ENCODE data around the gene TENT4A. TPM values are rescaled to one million over a fixed set of nuclear protein-coding genes. Genes with fewer than 3 reads are reported as not detected.

The TENT4A gene
- total RNA-seq, 2 donors from 2014 or later: 25.5 to 32.7 TPM

DNA sequence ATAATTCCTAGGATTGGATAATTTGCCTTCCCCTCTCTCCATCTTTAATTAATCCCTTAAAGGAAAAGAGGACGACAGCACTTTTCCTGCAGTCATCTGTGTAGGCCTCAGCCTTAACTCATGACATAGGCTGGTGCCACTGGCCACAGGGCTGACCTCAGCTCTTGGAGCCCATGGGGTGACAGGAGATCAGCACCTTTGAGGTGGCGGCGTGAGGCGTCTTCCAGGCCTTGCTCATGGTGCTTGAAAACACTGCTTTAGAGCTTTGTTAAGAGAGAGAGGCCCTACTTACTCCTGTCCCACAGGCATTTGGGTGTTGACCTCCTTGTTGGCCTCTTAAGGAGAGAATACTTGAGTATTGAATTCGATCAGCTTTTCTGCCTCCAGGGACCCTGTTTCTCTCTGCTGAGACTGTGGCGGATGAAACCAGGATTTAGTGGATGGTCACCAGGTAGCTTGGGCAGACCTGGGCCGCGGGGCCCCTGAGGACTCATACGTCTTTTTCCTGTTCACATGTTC is 23.4 kb downstream of the TENT4A start:
- Histone ChIP-seq H3K27ac (ENCODE audit: low read depth, low read length) (no peak overlapping the region), H3K9me3 (ENCODE audit: control insufficient read depth, low read length) (no peaks in the 10 kb centered on the region), H3K9ac (ENCODE audit: extremely low read depth, low read length, poor library complexity, severe bottlenecking) (no peak overlapping the region), H3K4me1 (ENCODE audit: control insufficient read depth, insufficient read depth, low read length) (no peaks in the 10 kb centered on the region), H3K4me3 (ENCODE audit: low read length) (no peak overlapping the region), H3K36me3 (ENCODE audit: control insufficient read depth, insufficient read depth, low read length) (peaks cover 39% of the 10 kb centered on the region), H3K27me3 (ENCODE audit: control insufficient read depth, insufficient read depth, low read length, poor library complexity, severe bottlenecking) (no peaks in the 10 kb centered on the region)
- no peak overlapping the region for H3K4me3 Mint-ChIP-seq
- H3K27ac Mint-ChIP-seq: peak overlapping the region; percentile 16
- H3K36me3 Mint-ChIP-seq (ENCODE audit: low read depth): peaks cover 28% of the 10 kb centered on the region
- 96 to 100% methylated on average over 8 to 9 of the region's 9 CpGs for WGBS, 2 experiments (ENCODE audit: insufficient coverage in 1 of 2, insufficient read length in 1 of 2)
- H3K9me3 Mint-ChIP-seq: no peaks in the 10 kb centered on the region
- H3K4me1 Mint-ChIP-seq: peaks cover 9% of the 10 kb centered on the region
- no peak for DNase-seq
- TF ChIP-seq, protein P1, sequence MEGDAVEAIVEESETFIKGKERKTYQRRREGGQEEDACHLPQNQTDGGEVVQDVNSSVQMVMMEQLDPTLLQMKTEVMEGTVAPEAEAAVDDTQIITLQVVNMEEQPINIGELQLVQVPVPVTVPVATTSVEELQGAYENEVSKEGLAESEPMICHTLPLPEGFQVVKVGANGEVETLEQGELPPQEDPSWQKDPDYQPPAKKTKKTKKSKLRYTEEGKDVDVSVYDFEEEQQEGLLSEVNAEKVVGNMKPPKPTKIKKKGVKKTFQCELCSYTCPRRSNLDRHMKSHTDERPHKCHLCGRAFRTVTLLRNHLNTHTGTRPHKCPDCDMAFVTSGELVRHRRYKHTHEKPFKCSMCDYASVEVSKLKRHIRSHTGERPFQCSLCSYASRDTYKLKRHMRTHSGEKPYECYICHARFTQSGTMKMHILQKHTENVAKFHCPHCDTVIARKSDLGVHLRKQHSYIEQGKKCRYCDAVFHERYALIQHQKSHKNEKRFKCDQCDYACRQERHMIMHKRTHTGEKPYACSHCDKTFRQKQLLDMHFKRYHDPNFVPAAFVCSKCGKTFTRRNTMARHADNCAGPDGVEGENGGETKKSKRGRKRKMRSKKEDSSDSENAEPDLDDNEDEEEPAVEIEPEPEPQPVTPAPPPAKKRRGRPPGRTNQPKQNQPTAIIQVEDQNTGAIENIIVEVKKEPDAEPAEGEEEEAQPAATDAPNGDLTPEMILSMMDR (conservative IDR thresholded peaks at IDR 0.05): no peak
- no peaks in the 10 kb centered on the region for H3K27me3 Mint-ChIP-seq (ENCODE audit: insufficient read depth)

DNA sequence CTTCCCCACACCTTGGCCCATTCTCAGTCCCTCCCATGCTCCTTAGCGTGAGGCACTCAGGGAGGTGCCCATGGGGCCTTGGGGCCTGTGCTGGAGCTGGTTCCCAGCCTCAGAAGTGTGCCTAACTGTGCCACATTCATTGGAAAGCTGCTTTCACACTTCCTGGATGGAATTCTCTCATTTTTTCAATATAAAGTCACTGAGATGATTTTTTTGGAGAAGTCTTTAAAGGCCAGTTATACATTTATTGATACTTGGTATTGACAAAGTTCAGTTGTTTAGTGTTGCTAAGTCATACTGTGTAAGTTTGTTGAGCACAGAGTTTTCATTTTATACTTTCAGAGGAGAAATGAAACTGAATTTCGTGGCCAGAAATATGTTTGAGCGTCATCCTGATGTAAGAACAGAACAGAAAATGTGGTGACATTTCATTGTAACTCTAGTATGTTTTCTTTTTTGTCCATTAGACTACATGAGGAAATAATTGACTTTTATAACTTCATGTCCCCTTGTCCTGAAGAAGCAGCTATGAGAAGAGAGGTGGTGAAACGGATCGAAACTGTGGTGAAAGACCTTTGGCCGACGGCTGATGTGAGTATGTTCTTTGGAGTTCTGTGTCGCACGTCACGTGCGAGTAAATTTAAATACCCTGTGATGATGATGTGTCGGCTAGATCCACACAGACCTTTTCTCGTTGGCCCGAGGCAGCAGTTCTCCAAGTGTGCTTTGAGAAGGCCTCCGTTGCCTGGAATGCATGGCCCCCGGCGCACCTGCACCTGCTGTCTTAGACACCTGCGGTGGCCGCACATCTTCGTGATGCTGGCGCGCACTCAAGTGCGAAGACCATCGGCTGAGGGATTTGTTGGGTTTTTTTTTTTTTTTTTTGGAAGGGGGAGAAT is 24.1 kb downstream of the TENT4A start:
- H3K27ac Mint-ChIP-seq: peak overlapping the region; percentile 16
- no peak overlapping the region for H3K4me3 Mint-ChIP-seq
- H3K27me3 Mint-ChIP-seq (ENCODE audit: insufficient read depth): no peaks in the 10 kb centered on the region
- H3K4me1 Mint-ChIP-seq: peaks cover 2% of the 10 kb centered on the region
- H3K36me3 Mint-ChIP-seq (ENCODE audit: low read depth): peaks cover 28% of the 10 kb centered on the region
- no peaks in the 10 kb centered on the region for H3K4me1 ChIP-seq (ENCODE audit: control insufficient read depth, insufficient read depth, low read length)
- WGBS, 2 experiments (ENCODE audit: insufficient coverage in 1 of 2, insufficient read length in 1 of 2): 93 to 96% methylated on average over 14 to 24 of the region's 24 CpGs
- no peak for DNase-seq
- peaks cover 41% of the 10 kb centered on the region for H3K36me3 ChIP-seq (ENCODE audit: control insufficient read depth, insufficient read depth, low read length)
- no peak overlapping the region for H3K27ac ChIP-seq (ENCODE audit: low read depth, low read length)
- TF ChIP-seq, protein P1 (conservative IDR thresholded peaks at IDR 0.05): no peak
- H3K9me3 Mint-ChIP-seq: no peaks in the 10 kb centered on the region
- no peaks in the 10 kb centered on the region for H3K27me3 ChIP-seq (ENCODE audit: control insufficient read depth, insufficient read depth, low read length, poor library complexity, severe bottlenecking)
- H3K9ac ChIP-seq (ENCODE audit: extremely low read depth, low read length, poor library complexity, severe bottlenecking): no peak overlapping the region
- H3K4me3 ChIP-seq (ENCODE audit: low read length): no peak overlapping the region
- no peaks in the 10 kb centered on the region for H3K9me3 ChIP-seq (ENCODE audit: control insufficient read depth, low read length)

DNA sequence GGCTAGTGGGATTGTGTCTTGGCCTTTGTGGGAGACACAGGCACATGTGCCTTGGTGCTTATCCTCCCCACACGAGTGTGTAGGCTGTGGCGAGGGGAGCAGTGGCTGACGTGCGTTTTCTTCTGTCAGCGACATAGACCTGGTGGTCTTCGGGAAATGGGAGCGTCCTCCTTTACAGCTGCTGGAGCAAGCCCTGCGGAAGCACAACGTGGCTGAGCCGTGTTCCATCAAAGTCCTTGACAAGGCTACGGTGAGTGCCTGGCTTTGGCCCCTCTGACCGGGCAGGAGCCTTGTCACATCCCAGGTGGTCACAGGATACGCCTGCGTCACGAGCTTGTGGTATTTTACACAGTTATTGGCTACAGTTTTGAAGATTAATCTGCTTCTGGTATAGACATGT is 26.4 kb downstream of the TENT4A start:
- 94 to 98% methylated on average over 14 to 15 of the region's 15 CpGs for WGBS, 2 experiments (ENCODE audit: insufficient coverage in 1 of 2, insufficient read length in 1 of 2)
- H3K36me3 ChIP-seq (ENCODE audit: control insufficient read depth, insufficient read depth, low read length): peaks cover 57% of the 10 kb centered on the region
- TF ChIP-seq, protein P1 (conservative IDR thresholded peaks at IDR 0.05): no peak
- no peaks in the 10 kb centered on the region for H3K9me3 Mint-ChIP-seq
- H3K27me3 ChIP-seq (ENCODE audit: control insufficient read depth, insufficient read depth, low read length, poor library complexity, severe bottlenecking): no peaks in the 10 kb centered on the region
- no peak overlapping the region for H3K9ac ChIP-seq (ENCODE audit: extremely low read depth, low read length, poor library complexity, severe bottlenecking)
- no peak overlapping the region for H3K4me3 Mint-ChIP-seq
- no peak overlapping the region for H3K27ac Mint-ChIP-seq
- H3K4me3 ChIP-seq (ENCODE audit: low read length): no peak overlapping the region
- peaks cover 40% of the 10 kb centered on the region for H3K36me3 Mint-ChIP-seq (ENCODE audit: low read depth)
- no peaks in the 10 kb centered on the region for H3K4me1 Mint-ChIP-seq
- no peaks in the 10 kb centered on the region for H3K27me3 Mint-ChIP-seq (ENCODE audit: insufficient read depth)
- no peak for DNase-seq
- no peaks in the 10 kb centered on the region for H3K4me1 ChIP-seq (ENCODE audit: control insufficient read depth, insufficient read depth, low read length)
- no peaks in the 10 kb centered on the region for H3K9me3 ChIP-seq (ENCODE audit: control insufficient read depth, low read length)
- H3K27ac ChIP-seq (ENCODE audit: low read depth, low read length): no peak overlapping the region
